GM21528 (cell line): Measurements from ENCODE around the gene YBX1.
"Not testable (repeated sequence)": the region's sequence is repeated elsewhere in the genome, so short reads cannot be mapped to it uniquely, and the experiment has no call there.

ENCODE experiments used
- ATAC-seq: cut with Tn5 transposase; IDR thresholded peaks from one replicate; pipeline ENCODE4 v1.9.1; 2021; ENCODE audit warnings: mild to moderate bottlenecking, moderate library complexity; ENCODE audit not compliant: unreplicated experiment, low FRiP score

Gene YBX1

GRCh38 chr1:42686418-42686817 lies 4.2 kb downstream of the YBX1 start:
- no peak for ATAC-seq

- ATAC-seq: no peak
Measured at GRCh38 chr1:42689912-42690311, 7.7 kb downstream of the YBX1 start.

- ATAC-seq: no peak
Measured at GRCh38 chr1:42690477-42691156, 8.4 kb downstream of the YBX1 start.

GRCh38 chr1:42691157-42691498 lies 8.9 kb downstream of the YBX1 start:
- no peak for ATAC-seq

GRCh38 chr1:42692461-42692860 lies 10.2 kb downstream of the YBX1 start:
- no peak for ATAC-seq

- ATAC-seq: no peak
Measured at GRCh38 chr1:42692911-42693310, 10.7 kb downstream of the YBX1 start.

GRCh38 chr1:42698081-42698813 lies 16.0 kb downstream of the YBX1 start:
- ATAC-seq: no peak

- ATAC-seq: no peak
Measured at GRCh38 chr1:42700006-42700405, 17.8 kb downstream of the YBX1 start.

GRCh38 chr1:42703888-42704464 lies 21.8 kb downstream of the YBX1 start:
- ATAC-seq: no peak

GRCh38 chr1:42712808-42713207 lies 30.6 kb downstream of the YBX1 start:
- not testable (repeated sequence) for ATAC-seq

GRCh38 chr1:42713293-42713692 lies 31.1 kb downstream of the YBX1 start:
- ATAC-seq: no peak

- not testable (repeated sequence) for ATAC-seq
Measured at GRCh38 chr1:42714441-42714840, 32.2 kb downstream of the YBX1 start.

GRCh38 chr1:42720868-42721267 lies 38.6 kb downstream of the YBX1 start:
- ATAC-seq: no peak

GRCh38 chr1:42721926-42722325 lies 39.7 kb downstream of the YBX1 start:
- ATAC-seq: no peak

GRCh38 chr1:42722403-42722802 lies 40.2 kb downstream of the YBX1 start:
- ATAC-seq: not testable (repeated sequence)

GRCh38 chr1:42723511-42723910 lies 41.3 kb downstream of the YBX1 start:
- ATAC-seq: no peak

- not testable (repeated sequence) for ATAC-seq
Measured at GRCh38 chr1:42725820-42726219, 43.6 kb downstream of the YBX1 start.

- ATAC-seq: no peak
Measured at GRCh38 chr1:42730002-42730401, 47.8 kb downstream of the YBX1 start.

GRCh38 chr1:42730988-42731387 lies 48.8 kb downstream of the YBX1 start:
- no peak for ATAC-seq

- ATAC-seq: no peak
Measured at GRCh38 chr1:42731585-42731984, 49.4 kb downstream of the YBX1 start.

GRCh38 chr1:42732126-42732680 lies 50.0 kb downstream of the YBX1 start:
- no peak for ATAC-seq
